Measurements from ENCODE around the gene ZNF808. TPM values are rescaled to one million over a fixed set of nuclear protein-coding genes. Genes with fewer than 3 reads are reported as not detected.
"Not testable (repeated sequence)": the region's sequence is repeated elsewhere in the genome, so short reads cannot be mapped to it uniquely, and the experiment has no call there.

Gene ZNF808
- total and polyA plus RNA-seq, 5 experiments from 2014 or later: 8.0 to 58.3 (median 13.2) TPM

- ATAC-seq, H3K4me3 Mint-ChIP-seq, H3K27me3 Mint-ChIP-seq, DNase-seq, POLR2A ChIA-PET, H3K27ac Mint-ChIP-seq: not testable (repeated sequence)
- peaks cover 0 to 71% (median 9%) of the 10 kb centered on the region in 9 donors for H3K9me3 Mint-ChIP-seq
- peaks cover 18 to 46% (median 41%) of the 10 kb centered on the region in 4 donors for H3K4me1 Mint-ChIP-seq
- peaks cover 18 to 69% (median 63%) of the 10 kb centered on the region in 3 donors for H3K36me3 Mint-ChIP-seq
These were observed 13.7 kb downstream of the ZNF808 start for GRCh38 chr19:52541176-52541575.

- Mint-ChIP-seq H3K36me3 (peaks cover 18 to 73% (median 68%) of the 10 kb centered on the region in 3 donors), H3K9me3 (peaks cover 0 to 74% (median 9%) of the 10 kb centered on the region in 9 donors), H3K4me3 (no peak overlapping the region), H3K27me3 (no peaks in the 10 kb centered on the region), H3K27ac (peak overlapping the region in 1 of 10 donors; percentile 56), H3K4me1 (peaks cover 13 to 43% (median 36%) of the 10 kb centered on the region in 4 donors)
- POLR2A ChIA-PET: no interaction called here
- DNase-seq: no peak
- ATAC-seq: no peak
These were observed 14.1 kb downstream of the ZNF808 start for GRCh38 chr19:52541608-52542007.

GRCh38 chr19:52542541-52542940 lies 15.1 kb downstream of the ZNF808 start:
- POLR2A ChIA-PET, H3K27me3 Mint-ChIP-seq, ATAC-seq: not testable (repeated sequence)
- H3K27ac Mint-ChIP-seq: peak overlapping the region; percentile 1 to 92 (median 72)
- peaks cover 22 to 82% (median 75%) of the 10 kb centered on the region in 3 donors for H3K36me3 Mint-ChIP-seq
- peak in 1 of 10 donors; percentile 9 for DNase-seq
- peak overlapping the region in 7 of 10 donors; percentile 18 to 82 (median 28) for H3K4me3 Mint-ChIP-seq
- peaks cover 9 to 34% (median 28%) of the 10 kb centered on the region in 4 donors for H3K4me1 Mint-ChIP-seq
- peaks cover 0 to 73% (median 9%) of the 10 kb centered on the region in 9 donors for H3K9me3 Mint-ChIP-seq

GRCh38 chr19:52542984-52543664 lies 15.7 kb downstream of the ZNF808 start:
- peaks cover 0 to 77% (median 9%) of the 10 kb centered on the region in 9 donors for H3K9me3 Mint-ChIP-seq
- POLR2A ChIA-PET: no interaction called here
- H3K36me3 Mint-ChIP-seq: peaks cover 28 to 88% (median 81%) of the 10 kb centered on the region in 3 donors
- H3K4me3 Mint-ChIP-seq: peak overlapping the region in 7 of 10 donors; percentile 1 to 82 (median 24)
- DNase-seq (peak in 2 of 10 donors; percentile 4 to 38), ATAC-seq (peak; percentile 46 to 84)
- peaks cover 9 to 36% (median 28%) of the 10 kb centered on the region in 4 donors for H3K4me1 Mint-ChIP-seq
- H3K27me3 Mint-ChIP-seq: no peaks in the 10 kb centered on the region
- peak overlapping the region; percentile 47 to 92 (median 72) for H3K27ac Mint-ChIP-seq

GRCh38 chr19:52554216-52554971 lies 26.9 kb downstream of the ZNF808 start:
- Mint-ChIP-seq H3K9me3 (peaks cover 0 to 96% (median 42%) of the 10 kb centered on the region in 9 donors), H3K4me3 (peak overlapping the region in 2 of 10 donors; percentile 3 to 15), H3K4me1 (peaks cover 0 to 3% (median under 1%) of the 10 kb centered on the region in 4 donors), H3K27ac (no peak overlapping the region), H3K36me3 (peaks cover 58 to 90% (median 73%) of the 10 kb centered on the region in 3 donors), H3K27me3 (no peaks in the 10 kb centered on the region)
- no peak for ATAC-seq
- POLR2A ChIA-PET: no interaction called here
- no peak for DNase-seq

- no peak for ATAC-seq
- no peak for DNase-seq
- Mint-ChIP-seq H3K36me3 (peaks cover 63 to 89% (median 66%) of the 10 kb centered on the region in 3 donors), H3K4me3 (peak overlapping the region in 1 of 10 donors; percentile 18), H3K27me3 (no peaks in the 10 kb centered on the region), H3K9me3 (peaks cover 0 to 97% (median 40%) of the 10 kb centered on the region in 9 donors), H3K27ac (no peak overlapping the region), H3K4me1 (peaks cover 0 to 2% (median 0%) of the 10 kb centered on the region in 4 donors)
- POLR2A ChIA-PET: interaction anchor here (0.7 kb wide), 1 partner anchor 31 kb away, joined by 10 read pairs; no protein-coding TSS in a partner anchor
These were observed 29.9 kb downstream of the ZNF808 start for GRCh38 chr19:52557231-52557995.

GRCh38 chr19:52558732-52559445 lies 31.4 kb downstream of the ZNF808 start:
- POLR2A ChIA-PET, H3K4me3 Mint-ChIP-seq: not testable (repeated sequence)

GRCh38 chr19:52561611-52562010 lies 34.1 kb downstream of the ZNF808 start:
- H3K9me3 Mint-ChIP-seq: peaks cover 7 to 96% (median 26%) of the 10 kb centered on the region in 9 donors
- H3K27me3 Mint-ChIP-seq, H3K4me3 Mint-ChIP-seq, H3K4me1 Mint-ChIP-seq, ATAC-seq, DNase-seq, H3K27ac Mint-ChIP-seq, POLR2A ChIA-PET: not testable (repeated sequence)
- H3K36me3 Mint-ChIP-seq: peaks cover 48 to 81% (median 50%) of the 10 kb centered on the region in 3 donors

More at GRCh38 chr19:52558732-52559445, 31.4 kb downstream of the ZNF808 start:
- not testable (repeated sequence) for ATAC-seq, DNase-seq, H3K27me3 Mint-ChIP-seq, H3K4me1 Mint-ChIP-seq, H3K27ac Mint-ChIP-seq
- H3K9me3 Mint-ChIP-seq: peaks cover 0 to 97% (median 33%) of the 10 kb centered on the region in 9 donors
- peaks cover 59 to 89% (median 62%) of the 10 kb centered on the region in 3 donors for H3K36me3 Mint-ChIP-seq

- no peaks in the 10 kb centered on the region for H3K27me3 Mint-ChIP-seq
- DNase-seq (no peak), ATAC-seq (no peak)
- peaks cover 27 to 43% (median 28%) of the 10 kb centered on the region in 3 donors for H3K36me3 Mint-ChIP-seq
- POLR2A ChIA-PET: interaction anchor here (0.6 to 1.1 kb wide), 2 partner anchors 58 to 168 kb away, joined by 4 to 6 read pairs; partner anchors contain the start of gene ZNF528
- peaks cover 8 to 15% (median 14%) of the 10 kb centered on the region in 4 donors for H3K4me1 Mint-ChIP-seq
- no peak overlapping the region for H3K4me3 Mint-ChIP-seq
- no peak overlapping the region for H3K27ac Mint-ChIP-seq
- peaks cover 8 to 80% (median 23%) of the 10 kb centered on the region in 9 donors for H3K9me3 Mint-ChIP-seq
These were observed 38.7 kb downstream of the ZNF808 start for GRCh38 chr19:52566121-52566520.

GRCh38 chr19:52566588-52566987 lies 39.1 kb downstream of the ZNF808 start:
- Mint-ChIP-seq H3K4me1 (peaks cover 10 to 20% (median 19%) of the 10 kb centered on the region in 4 donors), H3K27me3 (no peaks in the 10 kb centered on the region), H3K36me3 (peaks cover 25 to 43% (median 31%) of the 10 kb centered on the region in 3 donors), H3K4me3 (no peak overlapping the region), H3K27ac (no peak overlapping the region), H3K9me3 (peaks cover 8 to 79% (median 26%) of the 10 kb centered on the region in 9 donors)
- DNase-seq (no peak), ATAC-seq (no peak)
- POLR2A ChIA-PET: interaction anchor here (0.5 to 1.1 kb wide), 3 partner anchors 57 to 169 kb away, joined by 3 to 6 read pairs (median 4); partner anchors contain the start of gene ZNF528

- Mint-ChIP-seq H3K27me3 (no peaks in the 10 kb centered on the region), H3K36me3 (peaks cover 28 to 40% (median 33%) of the 10 kb centered on the region in 3 donors), H3K4me1 (peaks cover 14 to 33% (median 29%) of the 10 kb centered on the region in 4 donors), H3K9me3 (peaks cover 8 to 77% (median 29%) of the 10 kb centered on the region in 9 donors), H3K27ac (peak overlapping the region in 1 of 10 donors; percentile 53), H3K4me3 (no peak overlapping the region)
- DNase-seq: no peak
- ATAC-seq: no peak
- POLR2A ChIA-PET: interaction anchor here (0.6 to 1.2 kb wide), 2 partner anchors 18 to 21 kb away, joined by 3 to 4 read pairs; no protein-coding TSS in a partner anchor
These were observed 40.5 kb downstream of the ZNF808 start for GRCh38 chr19:52567921-52568320.
